ENCODE measurements around the gene OLIG1. TPM values are rescaled to one million over a fixed set of nuclear protein-coding genes. Genes with fewer than 3 reads are reported as not detected.

The OLIG1 gene
- total and polyA plus RNA-seq, 10 of the 15 experiments (the other 5 are each of a cell fraction or from before 2014, with no cell fraction given) = not detected

DNA sequence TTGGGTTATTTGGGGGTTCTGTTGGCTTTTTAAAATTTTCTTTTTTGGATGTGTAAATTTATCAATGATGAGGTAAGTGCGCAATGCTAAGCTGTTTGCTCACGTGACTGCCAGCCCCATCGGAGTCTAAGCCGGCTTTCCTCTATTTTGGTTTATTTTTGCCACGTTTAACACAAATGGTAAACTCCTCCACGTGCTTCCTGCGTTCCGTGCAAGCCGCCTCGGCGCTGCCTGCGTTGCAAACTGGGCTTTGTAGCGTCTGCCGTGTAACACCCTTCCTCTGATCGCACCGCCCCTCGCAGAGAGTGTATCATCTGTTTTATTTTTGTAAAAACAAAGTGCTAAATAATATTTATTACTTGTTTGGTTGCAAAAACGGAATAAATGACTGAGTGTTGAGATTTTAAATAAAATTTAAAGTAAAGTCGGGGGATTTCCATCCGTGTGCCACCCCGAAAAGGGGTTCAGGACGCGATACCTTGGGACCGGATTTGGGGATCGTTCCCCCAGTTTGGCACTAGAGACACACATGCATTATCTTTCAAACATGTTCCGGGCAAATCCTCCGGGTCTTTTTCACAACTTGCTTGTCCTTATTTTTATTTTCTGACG lies 41.1 kb upstream of the OLIG1 start:
- Histone ChIP-seq H3K4me2 (ENCODE audit: control insufficient read depth, insufficient read depth) (no peak overlapping the region), H3K4me1 (ENCODE audit: control insufficient read depth, insufficient read depth, low read length) (no peaks in the 10 kb centered on the region), H3K36me3 (ENCODE audit: control insufficient read depth in 2 of 2, insufficient read depth in 2 of 2, low read length in 1 of 2) (no peaks in the 10 kb centered on the region; a peak in 1 of 4 replicates), H2AFZ (ENCODE audit: control insufficient read depth, low read depth, low read length) (no peak overlapping the region), H3K27me3 (replicated peaks in 1 of 2; ENCODE audit: control insufficient read depth in 2 of 2, insufficient read depth in 2 of 2, low read length in 1 of 2) (peaks cover 25% of the 10 kb centered on the region in 2 experiments), H3K27ac (ENCODE audit: control insufficient read depth, insufficient read depth) (no peak overlapping the region), H3K4me3 (no peak overlapping the region), H3K9me3 (replicated peaks; ENCODE audit: control insufficient read depth, insufficient read depth, low read length) (no peaks in the 10 kb centered on the region; the same call in 2 of the 3 replicates), H3K9ac (ENCODE audit: control insufficient read depth, insufficient read depth, low read length) (no peak overlapping the region), H4K20me1 (ENCODE audit: control insufficient read depth, insufficient read depth) (no peaks in the 10 kb centered on the region), H3K79me2 (ENCODE audit: control insufficient read depth, insufficient read depth, low read length) (no peaks in the 10 kb centered on the region)
- ATAC-seq (no peak), DNase-seq (ENCODE audit: low read depth, low spot score) (no peak), FAIRE-seq (no peak)
- 10% methylated on average over 28 of the region's 28 CpGs for WGBS (ENCODE audit: insufficient coverage, insufficient replicate concordance, low lambda C conversion rate, missing lambda C conversion rate)
- SMC1A ChIA-PET (ENCODE audit: uncharacterized antibody, unreplicated experiment) = no interaction called here
- no peak for TF ChIP-seq BRCA1 (IDR thresholded peaks at IDR 0.05; ENCODE audit: low read depth, low read length)
- 0 out of 4 replicates have a peak, but pooled peaks of 1 of the 2 experiments have one; percentile 11 for TF ChIP-seq BHLHE40 (IDR thresholded peaks at IDR 0.05; ENCODE audit: borderline replicate concordance in 1 of 2, low read depth in 2 of 2, low read length in 1 of 2)
- no peak for TF ChIP-seq HDAC2 (IDR thresholded peaks at IDR 0.05)
- CTCF ChIA-PET = no interaction called here
- intact Hi-C loops (cut with micrococcal nuclease; ENCODE audit: unreplicated experiment) (no loop called here), in situ Hi-C loops (cut with MboI) (no loop called here)
- no TSS peak for BruUV-seq (replicated peaks)
- POLR2A ChIA-PET = no interaction called here
- RAD21 ChIA-PET (ENCODE audit: unreplicated experiment) = no interaction called here

DNA sequence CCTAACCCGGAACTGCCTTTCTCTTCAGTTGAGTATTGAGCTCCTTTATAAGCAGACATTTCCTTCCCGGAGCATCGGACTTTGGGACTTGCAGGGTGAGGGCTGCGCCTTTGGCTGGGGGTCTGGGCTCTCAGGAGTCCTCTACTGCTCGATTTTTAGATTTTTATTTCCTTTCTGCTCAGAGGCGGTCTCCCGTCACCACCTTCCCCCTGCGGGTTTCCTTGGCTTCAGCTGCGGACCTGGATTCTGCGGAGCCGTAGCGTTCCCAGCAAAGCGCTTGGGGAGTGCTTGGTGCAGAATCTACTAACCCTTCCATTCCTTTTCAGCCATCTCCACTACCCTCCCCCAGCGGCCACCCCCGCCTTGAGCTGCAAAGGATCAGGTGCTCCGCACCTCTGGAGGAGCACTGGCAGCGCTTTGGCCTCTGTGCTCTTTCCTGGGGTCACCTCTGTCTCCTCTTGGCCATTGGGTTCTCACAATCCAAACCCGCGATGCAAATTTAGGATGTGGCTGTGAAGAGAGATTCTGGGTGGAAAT lies 40.5 kb upstream of the OLIG1 start:
- Histone ChIP-seq H3K27ac (ENCODE audit: control insufficient read depth, insufficient read depth) (no peak overlapping the region), H3K9me3 (replicated peaks; ENCODE audit: control insufficient read depth, insufficient read depth, low read length) (no peaks in the 10 kb centered on the region; the same call in 2 of the 3 replicates), H3K9ac (ENCODE audit: control insufficient read depth, insufficient read depth, low read length) (no peak overlapping the region), H3K4me2 (ENCODE audit: control insufficient read depth, insufficient read depth) (no peak overlapping the region), H2AFZ (ENCODE audit: control insufficient read depth, low read depth, low read length) (no peak overlapping the region), H3K4me3 (no peak overlapping the region), H3K4me1 (ENCODE audit: control insufficient read depth, insufficient read depth, low read length) (no peaks in the 10 kb centered on the region), H3K36me3 (ENCODE audit: control insufficient read depth in 2 of 2, insufficient read depth in 2 of 2, low read length in 1 of 2) (no peaks in the 10 kb centered on the region; a peak in 1 of 4 replicates), H4K20me1 (ENCODE audit: control insufficient read depth, insufficient read depth) (no peaks in the 10 kb centered on the region), H3K27me3 (replicated peaks in 1 of 2; ENCODE audit: control insufficient read depth in 2 of 2, insufficient read depth in 2 of 2, low read length in 1 of 2) (peaks cover 24 to 25% of the 10 kb centered on the region in 2 experiments; a peak in 3 of 4 replicates), H3K79me2 (ENCODE audit: control insufficient read depth, insufficient read depth, low read length) (no peaks in the 10 kb centered on the region)
- DNase-seq (ENCODE audit: low read depth, low spot score) (no peak), FAIRE-seq (no peak), ATAC-seq (no peak)
- RAD21 ChIA-PET (ENCODE audit: unreplicated experiment) = no interaction called here
- WGBS (ENCODE audit: insufficient coverage, insufficient replicate concordance, low lambda C conversion rate, missing lambda C conversion rate) = 57% methylated on average over 19 of the region's 19 CpGs
- intact Hi-C loops (cut with micrococcal nuclease; ENCODE audit: unreplicated experiment) = no loop called here
- CTCF ChIA-PET = no interaction called here
- no TSS peak for BruUV-seq (replicated peaks)
- POLR2A ChIA-PET = no interaction called here
- in situ Hi-C loops (cut with MboI) = no loop called here
- SMC1A ChIA-PET (ENCODE audit: uncharacterized antibody, unreplicated experiment) = no interaction called here
- TF ChIP-seq CBFB (IDR thresholded peaks at IDR 0.05; ENCODE audit: low read depth) (no peak), RBBP5 (conservative IDR thresholded peaks at IDR 0.05) (no peak), WRNIP1 (IDR thresholded peaks at IDR 0.05; ENCODE audit: borderline replicate concordance, low read depth, low read length) (no peak), RUNX3 (IDR thresholded peaks at IDR 0.05; ENCODE audit: low read length) (no peak), TCF7 (IDR thresholded peaks at IDR 0.05; ENCODE audit: borderline replicate concordance) (no peak), ESRRA (IDR thresholded peaks at IDR 0.05; ENCODE audit: low read length) (no peak), MEF2A (IDR thresholded peaks at IDR 0.05; ENCODE audit: insufficient read depth, low read depth, low read length) (no peak), MYB (IDR thresholded peaks at IDR 0.05; ENCODE audit: borderline replicate concordance, low read depth, low read length) (no peak)
- TF ChIP-seq, protein P1, sequence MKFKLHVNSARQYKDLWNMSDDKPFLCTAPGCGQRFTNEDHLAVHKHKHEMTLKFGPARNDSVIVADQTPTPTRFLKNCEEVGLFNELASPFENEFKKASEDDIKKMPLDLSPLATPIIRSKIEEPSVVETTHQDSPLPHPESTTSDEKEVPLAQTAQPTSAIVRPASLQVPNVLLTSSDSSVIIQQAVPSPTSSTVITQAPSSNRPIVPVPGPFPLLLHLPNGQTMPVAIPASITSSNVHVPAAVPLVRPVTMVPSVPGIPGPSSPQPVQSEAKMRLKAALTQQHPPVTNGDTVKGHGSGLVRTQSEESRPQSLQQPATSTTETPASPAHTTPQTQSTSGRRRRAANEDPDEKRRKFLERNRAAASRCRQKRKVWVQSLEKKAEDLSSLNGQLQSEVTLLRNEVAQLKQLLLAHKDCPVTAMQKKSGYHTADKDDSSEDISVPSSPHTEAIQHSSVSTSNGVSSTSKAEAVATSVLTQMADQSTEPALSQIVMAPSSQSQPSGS (IDR thresholded peaks at IDR 0.05; ENCODE audit: low read length) = no peak
- TF ChIP-seq, protein P2, sequence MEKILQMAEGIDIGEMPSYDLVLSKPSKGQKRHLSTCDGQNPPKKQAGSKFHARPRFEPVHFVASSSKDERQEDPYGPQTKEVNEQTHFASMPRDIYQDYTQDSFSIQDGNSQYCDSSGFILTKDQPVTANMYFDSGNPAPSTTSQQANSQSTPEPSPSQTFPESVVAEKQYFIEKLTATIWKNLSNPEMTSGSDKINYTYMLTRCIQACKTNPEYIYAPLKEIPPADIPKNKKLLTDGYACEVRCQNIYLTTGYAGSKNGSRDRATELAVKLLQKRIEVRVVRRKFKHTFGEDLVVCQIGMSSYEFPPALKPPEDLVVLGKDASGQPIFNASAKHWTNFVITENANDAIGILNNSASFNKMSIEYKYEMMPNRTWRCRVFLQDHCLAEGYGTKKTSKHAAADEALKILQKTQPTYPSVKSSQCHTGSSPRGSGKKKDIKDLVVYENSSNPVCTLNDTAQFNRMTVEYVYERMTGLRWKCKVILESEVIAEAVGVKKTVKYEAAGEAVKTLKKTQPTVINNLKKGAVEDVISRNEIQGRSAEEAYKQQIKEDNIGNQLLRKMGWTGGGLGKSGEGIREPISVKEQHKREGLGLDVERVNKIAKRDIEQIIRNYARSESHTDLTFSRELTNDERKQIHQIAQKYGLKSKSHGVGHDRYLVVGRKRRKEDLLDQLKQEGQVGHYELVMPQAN (conservative IDR thresholded peaks at IDR 0.05) = no peak
